Lower leg skin (tissue), 4 donors: ENCODE data around the gene TGOLN2. TPM values are rescaled to one million over a fixed set of nuclear protein-coding genes. Genes with fewer than 3 reads are reported as not detected.

Source experiments
- DNase-seq, 2 donors: peaks; one replicate each; pipeline ENCODE4 v3.0.0-alpha.2; 2019; ENCODE audit warnings: low spot score in 2 of 2
- H3K4me3 ChIP-seq: fragments of 200-600 bp; sonication (generic); 2 replicates; pipeline ENCODE4 v1.5.1; 2017; ENCODE audit warnings: mild to moderate bottlenecking, low read depth; ENCODE audit not compliant: poor library complexity, severe bottlenecking
- CTCF ChIP-seq, 3 donors: fragments of 450-650 bp; IDR thresholded peaks; one replicate each; pipeline ENCODE4 v1.5.1; 2016; ENCODE audit warnings: antibody characterized with exemption in 3 of 3, mild to moderate bottlenecking in 3 of 3, moderate library complexity in 2 of 3
- POLR2A ChIP-seq, 2 donors: fragments of 450-650 bp; IDR thresholded peaks; one replicate each; pipeline ENCODE4 v1.6.1; 2016 to 2017; ENCODE audit warnings: antibody characterized with exemption in 2 of 2, mild to moderate bottlenecking in 1 of 2, moderate library complexity in 1 of 2
- WGBS, 2 donors: methylation state at CpG; one replicate each; pipeline ENCODE4 v1.1.5; 2018; 5-methylcytosine and 5-hydroxymethylcytosine counted together
- intact Hi-C: fragments of 100-400 bp; cut with DNase I; formaldehyde crosslinking; loops from one replicate; pipeline ENCODE4 v1.15.0; 2023; ENCODE audit warnings: low total_unique reads
- total RNA-seq, 4 donors: library from RNA; depleted of rRNA; stranded (reverse); fragments of >200 nt; gene quantifications; one replicate each; pipeline ENCODE4 v1.1.0, GENCODE V29; 2016

Gene TGOLN2
- total RNA-seq, 4 donors from 2014 or later = 57.3 to 90.4 (median 82.3) TPM

- intact Hi-C loops = loop anchor here (5.0 kb wide), 1 partner anchor 354 kb away; no protein-coding TSS in a partner anchor
- no peak for TF ChIP-seq CTCF (IDR thresholded peaks at IDR 0.05)
- no peak for TF ChIP-seq POLR2A (IDR thresholded peaks at IDR 0.05)
- no peak overlapping the region for H3K4me3 ChIP-seq
- 87 to 94% methylated on average over 6 of the region's 6 CpGs for WGBS, 2 donors
- no peak for DNase-seq
Observed at GRCh38 chr2:85281553-85281952, 46.2 kb downstream of the TGOLN2 start.

- intact Hi-C loops = no loop called here
- no peak for TF ChIP-seq CTCF (IDR thresholded peaks at IDR 0.05)
- TF ChIP-seq POLR2A (IDR thresholded peaks at IDR 0.05) = no peak
- WGBS, 2 donors = 57 to 62% methylated on average over 2 of the region's 2 CpGs
- no peak overlapping the region for H3K4me3 ChIP-seq
- DNase-seq = no peak
Observed at GRCh38 chr2:85278361-85278760, 49.4 kb downstream of the TGOLN2 start.

GRCh38 chr2:85277416-85278158, 50.2 kb downstream of the TGOLN2 start:
- no peak for TF ChIP-seq CTCF (IDR thresholded peaks at IDR 0.05)
- no peak for TF ChIP-seq POLR2A (IDR thresholded peaks at IDR 0.05)
- intact Hi-C loops = no loop called here
- 13 to 32% methylated on average over 15 of the region's 15 CpGs for WGBS, 2 donors
- no peak overlapping the region for H3K4me3 ChIP-seq
- no peak for DNase-seq

GRCh38 chr2:85276571-85277118, 51.1 kb downstream of the TGOLN2 start:
- no peak overlapping the region for H3K4me3 ChIP-seq
- WGBS, 2 donors = 52 to 55% methylated on average over 14 of the region's 14 CpGs
- TF ChIP-seq POLR2A (IDR thresholded peaks at IDR 0.05) (no peak), CTCF (IDR thresholded peaks at IDR 0.05) (no peak)
- intact Hi-C loops = no loop called here
- no peak for DNase-seq

- intact Hi-C loops = no loop called here
- WGBS, 2 donors = 56 to 63% methylated on average over 9 of the region's 9 CpGs
- no peak for DNase-seq
- no peak for TF ChIP-seq CTCF (IDR thresholded peaks at IDR 0.05)
- TF ChIP-seq POLR2A (IDR thresholded peaks at IDR 0.05) = no peak
- H3K4me3 ChIP-seq = no peak overlapping the region
Observed at GRCh38 chr2:85275984-85276540, 51.7 kb downstream of the TGOLN2 start.
